ENCODE results near the gene C11orf24. TPM values are rescaled to one million over a fixed set of nuclear protein-coding genes. Genes with fewer than 3 reads are reported as not detected.
A peak's percentile ranks its signal among the peaks of the same experiment; 100 is the strongest.

The C11orf24 gene
- total and polyA plus RNA-seq, 2 donors (not counting 1 experiment from before 2014, with no cell fraction given): 88.6 to 94.2 TPM

- Histone ChIP-seq H3K79me2 (ENCODE audit: control insufficient read depth, insufficient read depth, low read length) (peaks cover 6% of the 10 kb centered on the region), H3K27me3 (replicated peaks in 1 of 4; ENCODE audit: control extremely low read depth in 1 of 4, control insufficient read depth in 3 of 4, insufficient read depth in 4 of 4, low read length in 3 of 4) (no peaks in the 10 kb centered on the region), H3K9ac (ENCODE audit: low read length) (no peak overlapping the region), H2AFZ (ENCODE audit: insufficient read depth, low read depth, low read length, poor library complexity, severe bottlenecking) (peak overlapping the region; percentile 47), H3K4me1 (ENCODE audit: control insufficient read depth in 2 of 2, insufficient read depth in 2 of 2, low read length in 2 of 2) (peaks cover 46 to 52% of the 10 kb centered on the region in 2 donors), H3K36me3 (replicated peaks in 1 of 2; ENCODE audit: control extremely low read depth in 1 of 2, control insufficient read depth in 1 of 2, extremely low read depth in 1 of 2, insufficient read depth in 2 of 2, low read length in 1 of 2) (no peaks in the 10 kb centered on the region), H4K20me1 (ENCODE audit: control insufficient read depth, insufficient read depth, low read length, poor library complexity, severe bottlenecking) (no peaks in the 10 kb centered on the region), H3K4me3 (ENCODE audit: control extremely low read depth in 1 of 5, extremely low read depth in 1 of 5, insufficient read depth in 1 of 5, low read depth in 2 of 5, low read length in 4 of 5) (no peak overlapping the region), H3K27ac (ENCODE audit: low read length in 2 of 2) (no peak overlapping the region), H3K4me2 (replicated peaks; ENCODE audit: low read depth, low read length, poor library complexity, severe bottlenecking) (peak overlapping the region; percentile 64), H3K9me3 (ENCODE audit: control extremely low read depth in 1 of 3, control insufficient read depth in 2 of 3, insufficient read depth in 1 of 3, low read length in 2 of 3) (peaks cover 0 to 11% (median 0%) of the 10 kb centered on the region in 3 donors)
- TF ChIP-seq CTCF (IDR thresholded peaks at IDR 0.05): no peak
- TF ChIP-seq EZH2 (IDR thresholded peaks at IDR 0.05; ENCODE audit: borderline replicate concordance, insufficient read depth, low read depth, low read length, poor library complexity, severe bottlenecking): no peak
- WGBS (ENCODE audit: insufficient coverage): 89% methylated on average over 3 of the region's 5 CpGs
- ChIA-PET CTCF (interaction anchor here (0.9 to 11.4 kb wide), 11 partner anchors 8 to 287 kb away, joined by 3 to 427 read pairs (median 15); partner anchors contain the start of gene C11orf24), POLR2A (interaction anchor here (0.9 to 3.9 kb wide), 6 partner anchors 14 to 76 kb away, joined by 3 to 44 read pairs (median 7); partner anchors contain the start of gene C11orf24)
- intact Hi-C loops (cut with micrococcal nuclease): loop anchor here (5.0 kb wide), 1 partner anchor 86 kb away; no protein-coding TSS in a partner anchor
- Mint-ChIP-seq H3K9me3 (ENCODE audit: insufficient read depth) (no peaks in the 10 kb centered on the region), H3K4me3 (peak overlapping the region; percentile 34), H3K4me1 (peaks cover 43% of the 10 kb centered on the region), H3K27me3 (no peaks in the 10 kb centered on the region), H3K27ac (peak overlapping the region; percentile 6)
- no peak for ATAC-seq (ENCODE audit: low read depth)
- no peak for DNase-seq
Observed at GRCh38 chr11:68295940-68296339, 24.2 kb upstream of the C11orf24 start.

- ChIA-PET POLR2A (interaction anchor here (1.9 to 3.9 kb wide), 2 partner anchors 23 to 35 kb away, joined by 6 to 44 read pairs; partner anchors contain the start of gene C11orf24), CTCF (interaction anchor here (1.3 to 11.4 kb wide), 6 partner anchors 17 to 87 kb away, joined by 3 to 427 read pairs (median 70); partner anchors contain the start of gene C11orf24)
Observed at GRCh38 chr11:68295271-68295670, 23.5 kb upstream of the C11orf24 start.

More at GRCh38 chr11:68295271-68295670, 23.5 kb upstream of the C11orf24 start:
- H3K9me3 ChIP-seq (ENCODE audit: control extremely low read depth in 1 of 3, control insufficient read depth in 2 of 3, insufficient read depth in 1 of 3, low read length in 2 of 3): peaks cover 0 to 14% (median 0%) of the 10 kb centered on the region in 3 donors
- H3K79me2 ChIP-seq (ENCODE audit: control insufficient read depth, insufficient read depth, low read length): peaks cover 6% of the 10 kb centered on the region
- H3K27ac ChIP-seq (ENCODE audit: low read length in 2 of 2): no peak overlapping the region
- H3K4me2 ChIP-seq (replicated peaks; ENCODE audit: low read depth, low read length, poor library complexity, severe bottlenecking): no peak overlapping the region
- Mint-ChIP-seq H3K9me3 (ENCODE audit: insufficient read depth) (no peaks in the 10 kb centered on the region), H3K27me3 (no peaks in the 10 kb centered on the region), H3K4me3 (no peak overlapping the region), H3K27ac (no peak overlapping the region), H3K4me1 (peaks cover 47% of the 10 kb centered on the region)
- ATAC-seq (ENCODE audit: low read depth): no peak
- no peaks in the 10 kb centered on the region for H3K36me3 ChIP-seq (replicated peaks in 1 of 2; ENCODE audit: control extremely low read depth in 1 of 2, control insufficient read depth in 1 of 2, extremely low read depth in 1 of 2, insufficient read depth in 2 of 2, low read length in 1 of 2)
- no peaks in the 10 kb centered on the region for H4K20me1 ChIP-seq (ENCODE audit: control insufficient read depth, insufficient read depth, low read length, poor library complexity, severe bottlenecking)
- TF ChIP-seq CTCF (IDR thresholded peaks at IDR 0.05) (no peak), EZH2 (IDR thresholded peaks at IDR 0.05; ENCODE audit: borderline replicate concordance, insufficient read depth, low read depth, low read length, poor library complexity, severe bottlenecking) (no peak)
- no peak overlapping the region for H3K4me3 ChIP-seq (ENCODE audit: control extremely low read depth in 1 of 5, extremely low read depth in 1 of 5, insufficient read depth in 1 of 5, low read depth in 2 of 5, low read length in 4 of 5)
- H3K27me3 ChIP-seq (replicated peaks in 1 of 4; ENCODE audit: control extremely low read depth in 1 of 4, control insufficient read depth in 3 of 4, insufficient read depth in 4 of 4, low read length in 3 of 4): no peaks in the 10 kb centered on the region
- no peak overlapping the region for H3K9ac ChIP-seq (ENCODE audit: low read length)
- H2AFZ ChIP-seq (ENCODE audit: insufficient read depth, low read depth, low read length, poor library complexity, severe bottlenecking): no peak overlapping the region
- peaks cover 46 to 52% of the 10 kb centered on the region in 2 donors for H3K4me1 ChIP-seq (ENCODE audit: control insufficient read depth in 2 of 2, insufficient read depth in 2 of 2, low read length in 2 of 2)
- DNase-seq: no peak
- intact Hi-C loops (cut with micrococcal nuclease): loop anchor here (5.0 kb wide), 1 partner anchor 87 kb away; no protein-coding TSS in a partner anchor
- no CpG with 5 or more reads among the region's 1 CpG for WGBS (ENCODE audit: insufficient coverage)
